Activated effector memory CD4-positive, alpha-beta T cell treated with anti-CD3 and anti-CD28 coated beads, Interleukin-2, amount 50 U/mL, for 16 hours (primary cell): ENCODE measurements around the gene ARID5B.

ENCODE experiments used
- DNase-seq: peaks from one replicate; pipeline ENCODE4 v3.0.0-alpha.2; 2020

Gene ARID5B

GRCh38 chr10:61883371-61884025, 18.0 kb upstream of the ARID5B start:
- no peak for DNase-seq

GRCh38 chr10:61887772-61888171, 13.7 kb upstream of the ARID5B start:
- DNase-seq = no peak

- no peak for DNase-seq
Measured at GRCh38 chr10:61888744-61889143, 12.8 kb upstream of the ARID5B start.

GRCh38 chr10:61890430-61890829, 11.1 kb upstream of the ARID5B start:
- DNase-seq = no peak

- DNase-seq = no peak
Measured at GRCh38 chr10:61890881-61891409, 10.6 kb upstream of the ARID5B start.

GRCh38 chr10:61891906-61892585, 9.5 kb upstream of the ARID5B start:
- no peak for DNase-seq

GRCh38 chr10:61892961-61893360, 8.5 kb upstream of the ARID5B start:
- no peak for DNase-seq

- DNase-seq = peak; percentile 62
Measured at GRCh38 chr10:61894133-61894532, 7.4 kb upstream of the ARID5B start.

GRCh38 chr10:61895898-61896600, 5.5 kb upstream of the ARID5B start:
- DNase-seq = no peak

- peak; percentile 72 for DNase-seq
Measured at GRCh38 chr10:61896854-61897661, 4.4 kb upstream of the ARID5B start.

- peak; percentile 63 for DNase-seq
Measured at GRCh38 chr10:61897671-61898434, 3.6 kb upstream of the ARID5B start.

- no peak for DNase-seq
Measured at GRCh38 chr10:61898435-61898778, 3.1 kb upstream of the ARID5B start.

GRCh38 chr10:61899069-61899531, 2.4 kb upstream of the ARID5B start:
- DNase-seq = no peak

- no peak for DNase-seq
Measured at GRCh38 chr10:61899663-61899996, 1.9 kb upstream of the ARID5B start.

- DNase-seq = peak; percentile 84
Measured at GRCh38 chr10:61899997-61900828, 1.3 kb upstream of the ARID5B start.

GRCh38 chr10:61901829-61902444, 438 bp downstream of the ARID5B start:
- no peak for DNase-seq

- DNase-seq = peak; percentile 89
Measured at GRCh38 chr10:61902445-61903220, 1.1 kb downstream of the ARID5B start.

GRCh38 chr10:61903221-61903927, 1.9 kb downstream of the ARID5B start:
- DNase-seq = peak; percentile 88

- DNase-seq = no peak
Measured at GRCh38 chr10:61903928-61904344, 2.4 kb downstream of the ARID5B start.
